Activated CD8-positive, alpha-beta memory T cell treated with anti-CD3 and anti-CD28 coated beads for 36 hours (primary cell): ENCODE results near the gene CHCHD10. TPM values are rescaled to one million over a fixed set of nuclear protein-coding genes. Genes with fewer than 3 reads are reported as not detected.

Experiments used
- CTCF ChIA-PET: fragments of 350-600 bp; sonication (Branson Sonifier 250); formaldehyde crosslinking; loops from one replicate; lab custom pipeline; 2021; ENCODE audit warnings: antibody characterized with exemption; lab: Charles Lee
- POLR2A ChIA-PET: fragments of 350-600 bp; sonication (Branson Sonifier 250); formaldehyde crosslinking; loops from one replicate; lab custom pipeline; 2021; ENCODE audit warnings: antibody characterized with exemption; lab: Charles Lee
- total RNA-seq, 2 experiments: library from RNA; stranded (reverse); gene quantifications; one replicate each; pipeline ENCODE4 v1.2.3, GENCODE V29; 2021

CHCHD10 gene
- total RNA-seq, 2 experiments from 2014 or later = 191 to 203 TPM

- POLR2A ChIA-PET = interaction anchor here (0.5 to 0.6 kb wide), 2 partner anchors 27 to 36 kb away, joined by 3 to 5 read pairs; partner anchors contain the start of gene C22orf15
- CTCF ChIA-PET = no interaction called here
These were observed 21.9 kb upstream of the CHCHD10 start for GRCh38 chr22:23789638-23790037.

GRCh38 chr22:23789121-23789520, 21.3 kb upstream of the CHCHD10 start:
- POLR2A ChIA-PET = interaction anchor here (0.5 to 0.6 kb wide), 2 partner anchors 26 to 37 kb away, joined by 3 to 5 read pairs; partner anchors contain the start of gene C22orf15
- CTCF ChIA-PET = no interaction called here

- CTCF ChIA-PET = interaction anchor here (0.6 to 1.4 kb wide), 3 partner anchors 51 to 61 kb away, joined by 3 to 4 read pairs (median 3); no protein-coding TSS in a partner anchor
- POLR2A ChIA-PET = no interaction called here
These were observed 20.1 kb upstream of the CHCHD10 start for GRCh38 chr22:23787910-23788309.

- ChIA-PET CTCF (interaction anchor here (0.6 to 1.4 kb wide), 4 partner anchors 15 to 62 kb away, joined by 3 to 4 read pairs (median 3); partner anchors contain the start of gene MMP11), POLR2A (no interaction called here)
These were observed 19.8 kb upstream of the CHCHD10 start for GRCh38 chr22:23787600-23787896.

- ChIA-PET POLR2A (no interaction called here), CTCF (interaction anchor here (0.6 to 1.4 kb wide), 5 partner anchors 12 to 62 kb away, joined by 3 to 4 read pairs (median 3); partner anchors contain the start of gene MMP11)
These were observed 19.2 kb upstream of the CHCHD10 start, which contains the start of gene SMARCB1 for GRCh38 chr22:23786752-23787599. Gene SMARCB1, plus strand, starts transcription at chr22:23786966. Its CDS starts 204 bp downstream, at chr22:23787170.

GRCh38 chr22:23786261-23786710, 18.5 kb upstream of the CHCHD10 start:
- ChIA-PET CTCF (interaction anchor here (0.5 to 1.4 kb wide), 3 partner anchors 12 to 15 kb away, joined by 3 to 4 read pairs (median 3); partner anchors contain the start of gene MMP11), POLR2A (interaction anchor here (0.6 kb wide), 1 partner anchor 67 kb away, joined by 5 read pairs; no protein-coding TSS in a partner anchor)

GRCh38 chr22:23784215-23784732, 16.5 kb upstream of the CHCHD10 start:
- ChIA-PET POLR2A (no interaction called here), CTCF (interaction anchor here (0.9 kb wide), 1 partner anchor 13 kb away, joined by 3 read pairs; no protein-coding TSS in a partner anchor)

GRCh38 chr22:23783265-23784150, 15.7 kb upstream of the CHCHD10 start:
- ChIA-PET CTCF (no interaction called here), POLR2A (no interaction called here)

GRCh38 chr22:23782703-23783102, 14.9 kb upstream of the CHCHD10 start:
- POLR2A ChIA-PET = no interaction called here
- CTCF ChIA-PET = no interaction called here

- ChIA-PET CTCF (interaction anchor here (1.6 kb wide), 1 partner anchor 14 kb away, joined by 7 read pairs; the partner anchor contains the start of gene CHCHD10), POLR2A (no interaction called here)
These were observed 14.5 kb upstream of the CHCHD10 start for GRCh38 chr22:23782252-23782651.

- CTCF ChIA-PET = interaction anchor here (1.6 kb wide), 1 partner anchor 14 kb away, joined by 7 read pairs; the partner anchor contains the start of gene CHCHD10
- POLR2A ChIA-PET = no interaction called here
These were observed 13.9 kb upstream of the CHCHD10 start for GRCh38 chr22:23781511-23782183.

GRCh38 chr22:23781065-23781464, 13.3 kb upstream of the CHCHD10 start:
- ChIA-PET POLR2A (no interaction called here), CTCF (interaction anchor here (1.6 kb wide), 1 partner anchor 13 kb away, joined by 7 read pairs; the partner anchor contains the start of gene CHCHD10)

- ChIA-PET POLR2A (no interaction called here), CTCF (no interaction called here)
These were observed 12.5 kb upstream of the CHCHD10 start for GRCh38 chr22:23780146-23780748.

- ChIA-PET CTCF (no interaction called here), POLR2A (no interaction called here)
These were observed 12.0 kb upstream of the CHCHD10 start for GRCh38 chr22:23779731-23780130.

- ChIA-PET CTCF (no interaction called here), POLR2A (no interaction called here)
These were observed 11.3 kb upstream of the CHCHD10 start for GRCh38 chr22:23779083-23779482.

GRCh38 chr22:23778577-23778900, 10.8 kb upstream of the CHCHD10 start:
- CTCF ChIA-PET = interaction anchor here (1.6 kb wide), 1 partner anchor 71 kb away, joined by 7 read pairs; no protein-coding TSS in a partner anchor
- POLR2A ChIA-PET = no interaction called here

GRCh38 chr22:23777776-23778576, 10.2 kb upstream of the CHCHD10 start:
- CTCF ChIA-PET = interaction anchor here (1.6 kb wide), 1 partner anchor 72 kb away, joined by 7 read pairs; no protein-coding TSS in a partner anchor
- POLR2A ChIA-PET = interaction anchor here (1.0 kb wide), 1 partner anchor 12 kb away, joined by 8 read pairs; no protein-coding TSS in a partner anchor
